Measurements from ENCODE around the gene TBC1D21.

Gene TBC1D21

DNA sequence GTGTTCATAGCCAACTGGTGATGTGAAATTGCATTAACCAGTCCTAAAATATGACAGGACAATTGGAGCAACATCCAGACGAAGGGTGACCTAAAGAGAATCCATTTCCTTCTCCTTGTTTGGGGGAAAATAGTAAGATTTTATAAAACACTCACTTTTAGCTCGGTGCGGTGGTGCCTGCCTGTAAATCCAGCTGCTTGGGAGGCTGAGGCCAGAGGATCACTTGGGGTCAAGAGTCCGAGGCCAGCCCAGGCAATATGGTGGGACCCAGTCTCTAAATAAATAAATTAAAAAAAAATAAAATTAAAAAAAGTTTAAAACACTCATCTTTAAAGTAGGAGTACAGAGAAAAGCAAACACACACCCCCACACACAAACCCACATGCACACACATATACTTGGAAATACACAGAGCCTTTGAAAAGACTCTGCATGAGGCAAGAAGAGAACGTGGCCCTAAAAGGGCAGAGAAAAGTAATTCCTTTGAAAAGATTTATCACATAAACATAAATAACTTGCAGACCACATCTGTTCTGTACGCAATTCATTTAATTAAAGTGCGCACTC lies 38.7 kb downstream of the TBC1D21 start:
- DNase-seq: no peak

- no peak for DNase-seq
Observed at GRCh38 chr15:73914145-73914544, 40.8 kb downstream of the TBC1D21 start.

DNA sequence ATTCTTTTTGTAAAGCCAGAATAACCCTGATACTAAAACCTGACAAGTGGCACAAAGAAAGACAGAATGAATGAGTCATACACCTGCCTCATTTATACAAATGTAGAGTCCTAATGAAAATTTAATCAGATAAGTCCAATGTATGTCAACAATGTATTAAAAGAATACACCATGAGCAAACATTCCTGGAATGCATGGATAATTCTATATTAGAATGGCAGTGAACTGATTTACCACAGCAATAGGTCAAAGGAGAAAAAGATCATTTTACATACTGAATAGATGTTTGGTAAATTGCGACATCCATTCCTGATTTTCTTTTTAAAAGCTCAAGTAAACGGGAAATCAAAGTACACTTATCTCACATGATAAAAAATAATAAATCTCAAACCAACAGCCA lies 41.7 kb downstream of the TBC1D21 start:
- DNase-seq: no peak

DNA sequence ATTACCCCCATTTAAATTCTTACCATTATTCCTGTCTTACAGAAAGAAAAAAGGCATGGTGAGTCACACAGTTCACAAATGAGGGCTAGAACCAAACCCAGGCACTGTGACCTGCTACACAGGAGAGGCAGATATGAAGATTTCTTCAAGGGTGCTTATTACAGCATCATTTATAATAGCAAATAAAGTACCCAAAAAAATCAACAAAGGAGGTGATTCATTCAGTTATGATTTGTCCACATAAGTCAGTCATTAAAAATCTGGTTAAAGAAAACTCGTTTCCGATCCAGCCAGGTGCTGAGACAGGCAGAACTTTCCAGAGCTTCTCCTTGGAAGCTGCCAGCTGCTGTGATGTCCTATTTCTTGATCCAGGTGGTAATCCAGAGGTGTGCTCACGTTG lies 45.4 kb downstream of the TBC1D21 start:
- DNase-seq: no peak

- DNase-seq: no peak
Observed at GRCh38 chr15:73919706-73920105, 46.3 kb downstream of the TBC1D21 start.

- no peak for DNase-seq
Observed at GRCh38 chr15:73921254-73921925, 48.0 kb downstream of the TBC1D21 start.

- DNase-seq: no peak
Observed at GRCh38 chr15:73922186-73923151, 49.1 kb downstream of the TBC1D21 start.

- no peak for DNase-seq
Observed at GRCh38 chr15:73923156-73923487, 49.8 kb downstream of the TBC1D21 start.

- no peak for DNase-seq
Observed at GRCh38 chr15:73923488-73924164, 50.3 kb downstream of the TBC1D21 start.

GRCh38 chr15:73924171-73924921 lies 51.0 kb downstream of the TBC1D21 start:
- peak; percentile 49 for DNase-seq

- DNase-seq: no peak
Observed at GRCh38 chr15:73925848-73926218, 52.5 kb downstream of the TBC1D21 start.

DNA sequence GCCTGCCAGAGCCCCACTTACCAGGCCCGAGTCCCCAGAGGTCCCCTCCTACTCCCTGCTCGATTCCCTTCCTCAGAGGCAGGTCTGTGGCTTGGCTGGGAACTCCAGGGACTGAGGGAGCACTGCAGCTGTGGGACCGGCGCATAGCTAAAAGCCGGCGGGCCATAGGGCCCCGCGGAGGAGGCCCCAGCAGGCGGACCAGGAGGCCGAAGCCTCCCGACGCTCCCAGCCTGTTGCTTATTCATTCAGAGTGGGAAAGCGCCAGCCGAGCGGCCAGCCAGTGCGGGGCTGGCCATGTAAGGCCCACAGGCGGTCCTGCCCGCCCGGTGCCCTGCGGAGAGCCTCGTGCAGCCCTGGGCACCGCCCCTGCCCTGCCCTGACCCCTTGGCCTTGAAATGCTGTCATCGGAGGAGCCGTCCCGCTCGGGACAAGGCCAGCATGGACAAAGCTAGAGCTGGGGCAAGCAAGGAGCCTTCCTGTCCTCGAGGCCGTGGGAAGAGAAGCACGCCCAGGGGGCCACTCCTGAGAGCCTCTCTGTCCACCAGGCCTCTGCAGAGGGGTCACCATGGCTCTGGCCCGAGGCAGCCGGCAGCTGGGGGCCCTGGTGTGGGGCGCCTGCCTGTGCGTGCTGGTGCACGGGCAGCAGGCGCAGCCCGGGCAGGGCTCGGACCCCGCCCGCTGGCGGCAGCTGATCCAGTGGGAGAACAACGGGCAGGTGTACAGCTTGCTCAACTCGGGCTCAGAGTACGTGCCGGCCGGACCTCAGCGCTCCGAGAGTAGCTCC lies 53.0 kb downstream of the TBC1D21 start, which contains the start of gene LOXL1:
LOXL1 (plus strand) TSS at position 244 of the 784 bp plus-strand sequence; CDS start at position 566, 322 bp downstream.
- DNase-seq: no peak

- peak; percentile 46 for DNase-seq
Observed at GRCh38 chr15:73927003-73927475, 53.7 kb downstream of the TBC1D21 start.

DNA sequence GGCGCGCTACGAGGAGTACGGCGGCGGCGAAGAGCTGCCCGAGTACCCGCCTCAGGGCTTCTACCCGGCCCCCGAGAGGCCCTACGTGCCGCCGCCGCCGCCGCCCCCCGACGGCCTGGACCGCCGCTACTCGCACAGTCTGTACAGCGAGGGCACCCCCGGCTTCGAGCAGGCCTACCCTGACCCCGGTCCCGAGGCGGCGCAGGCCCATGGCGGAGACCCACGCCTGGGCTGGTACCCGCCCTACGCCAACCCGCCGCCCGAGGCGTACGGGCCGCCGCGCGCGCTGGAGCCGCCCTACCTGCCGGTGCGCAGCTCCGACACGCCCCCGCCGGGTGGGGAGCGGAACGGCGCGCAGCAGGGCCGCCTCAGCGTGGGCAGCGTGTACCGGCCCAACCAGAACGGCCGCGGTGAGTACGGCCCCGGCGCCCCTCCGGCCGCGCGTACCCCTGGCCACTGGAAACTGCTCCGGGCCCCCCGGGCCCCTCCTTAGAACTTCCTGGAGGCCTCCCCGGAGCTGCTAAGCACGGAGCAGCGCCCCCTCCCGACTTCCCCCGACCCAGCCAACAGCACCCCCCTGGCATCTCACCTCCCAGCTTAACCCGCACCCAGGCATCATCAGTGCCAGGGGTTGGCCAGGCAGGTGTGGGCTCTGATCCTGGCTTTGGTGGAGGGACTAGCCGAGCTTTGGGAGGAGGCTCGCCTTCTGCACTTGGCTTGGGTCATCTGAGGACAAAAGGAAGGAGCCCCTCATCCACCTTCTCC lies 54.3 kb downstream of the TBC1D21 start:
- DNase-seq: peak; percentile 80

DNA sequence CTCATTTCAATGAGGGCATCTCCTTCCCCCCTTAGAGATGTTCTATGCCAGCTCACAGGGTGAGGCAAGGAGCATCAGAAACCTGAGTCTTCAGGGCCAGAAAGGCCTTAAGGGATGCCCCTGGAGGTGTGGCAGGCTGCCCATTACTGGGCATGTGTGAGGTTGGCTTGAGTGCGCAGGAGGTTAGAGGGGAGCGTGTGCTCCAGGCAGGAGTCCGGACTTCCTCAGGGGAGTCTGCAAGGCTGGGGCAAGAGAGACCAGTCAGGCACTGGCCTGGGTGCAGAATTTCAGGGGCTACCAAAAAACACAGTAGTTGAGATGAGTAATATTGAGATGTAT lies 54.8 kb downstream of the TBC1D21 start:
- DNase-seq: no peak

DNA sequence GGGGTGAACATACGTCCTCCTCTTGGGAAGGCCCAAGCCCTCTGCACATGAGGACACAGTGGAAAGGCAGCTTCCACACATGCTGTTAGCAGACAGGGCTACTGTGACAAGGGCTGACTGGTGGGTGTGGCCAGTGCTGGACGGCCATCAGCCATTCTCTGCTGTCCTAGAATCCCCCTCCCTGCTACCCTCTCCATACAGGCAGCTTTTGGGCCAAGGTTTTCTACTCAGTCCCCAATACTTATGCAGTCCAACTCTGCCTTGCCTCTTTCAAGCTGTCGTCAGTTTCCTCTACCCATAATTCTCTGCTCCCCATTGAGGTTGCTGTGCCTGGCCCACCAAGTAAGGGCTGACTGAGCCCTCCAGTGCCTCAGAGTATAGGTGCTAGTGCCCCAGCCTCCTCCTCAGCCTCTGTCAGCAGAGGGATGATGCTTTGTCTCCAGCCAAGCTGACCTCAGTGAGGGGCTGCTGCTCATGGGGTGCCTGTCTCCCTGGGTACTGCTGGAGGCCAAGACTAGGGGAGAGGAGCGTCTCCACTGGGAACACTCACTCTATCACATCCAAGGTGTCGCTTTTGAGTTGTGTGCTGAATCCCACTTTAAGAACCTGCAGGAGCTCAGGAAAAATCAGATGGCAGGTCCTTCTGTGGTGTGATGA lies 55.7 kb downstream of the TBC1D21 start:
- DNase-seq: no peak

DNA sequence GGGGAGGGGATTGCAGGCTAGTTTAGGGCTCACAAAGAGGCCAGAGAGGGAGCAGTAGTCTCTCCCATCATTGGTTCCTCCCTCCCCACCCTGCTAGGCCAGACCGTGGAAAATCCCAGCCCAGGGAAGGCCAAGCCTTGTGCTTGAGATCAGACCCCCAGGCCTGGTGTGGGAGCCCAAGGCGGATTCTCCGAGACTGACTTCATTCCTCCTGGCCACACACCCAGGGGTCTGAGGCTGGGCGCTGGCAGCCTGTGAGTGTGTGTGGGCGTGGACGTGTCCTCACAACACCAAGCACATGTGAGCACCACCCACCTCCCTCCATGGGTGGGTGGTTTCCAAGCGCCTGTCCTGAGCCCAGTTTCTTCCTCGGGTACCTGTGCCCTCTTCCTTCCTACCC lies 57.0 kb downstream of the TBC1D21 start:
- DNase-seq: no peak

DNA sequence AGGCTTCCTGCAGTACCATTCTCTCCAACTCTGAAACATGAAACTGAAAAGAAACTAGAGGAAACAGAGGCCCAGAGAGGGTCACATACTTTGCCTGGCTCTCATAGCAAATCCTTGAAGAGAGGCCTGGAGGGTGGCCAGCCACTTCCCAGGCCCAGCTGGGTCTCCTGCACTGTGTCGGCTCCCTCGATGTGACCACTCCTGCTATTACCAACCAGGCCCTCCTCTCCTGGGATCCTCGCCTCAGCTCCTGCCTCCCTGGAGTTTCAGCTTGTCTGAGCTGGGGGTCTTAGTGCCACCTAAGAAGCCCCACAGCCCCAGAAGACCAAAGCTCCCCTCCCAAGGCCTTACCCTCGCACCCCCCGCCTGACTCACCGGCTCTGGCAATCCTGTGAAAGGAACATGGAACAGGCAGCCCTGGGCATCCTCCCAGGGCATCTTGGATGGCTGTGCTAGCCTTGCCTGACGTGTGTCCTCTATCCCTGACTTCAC lies 57.5 kb downstream of the TBC1D21 start:
- DNase-seq: no peak

DNA sequence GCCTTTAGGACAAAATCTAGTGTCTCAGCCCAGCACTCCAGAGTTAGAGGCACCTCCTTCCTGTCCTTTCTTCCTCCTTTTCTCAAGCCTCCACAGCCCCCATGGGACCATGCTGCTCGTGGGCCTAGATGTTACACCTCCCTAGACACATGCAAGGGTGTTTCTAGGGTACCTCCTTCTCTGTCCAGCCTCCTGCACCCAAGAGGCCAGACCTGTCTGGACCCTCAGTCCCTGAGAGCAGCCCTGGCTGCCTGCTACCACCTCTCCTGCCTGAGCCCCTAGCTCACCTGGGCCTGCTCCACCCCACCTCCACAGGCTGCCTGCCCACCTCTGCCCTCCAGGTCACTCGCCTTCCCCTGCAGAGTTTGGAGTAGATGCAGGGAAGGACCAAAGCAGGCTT lies 58.1 kb downstream of the TBC1D21 start:
- no peak for DNase-seq
